ENCODE results near the gene RTF2. TPM values are rescaled to one million over a fixed set of nuclear protein-coding genes. Genes with fewer than 3 reads are reported as not detected.

Gene RTF2
- polyA plus RNA-seq, 1 donor from 2014 or later, result 127 TPM

DNA sequence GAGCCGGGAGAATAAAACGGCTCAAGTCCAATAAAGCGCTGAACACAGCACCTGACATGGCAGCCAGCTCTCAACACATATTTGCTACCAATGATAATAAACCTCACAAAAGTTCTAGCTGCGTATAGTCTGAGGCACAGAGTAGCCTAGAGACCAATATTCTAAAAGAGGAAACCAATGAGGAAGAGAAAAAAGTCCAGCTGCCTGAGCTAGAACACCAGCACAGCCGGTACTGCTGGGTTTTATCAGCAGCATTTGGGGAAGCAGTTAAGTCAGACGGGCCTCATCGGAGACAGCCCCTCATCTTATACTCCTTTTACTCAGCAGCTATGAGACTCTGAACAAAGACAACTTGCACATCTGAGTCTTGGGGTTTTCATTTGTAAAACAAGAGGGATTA lies 2.4 kb upstream of the RTF2 start:
- Histone ChIP-seq H3K4me2 (ENCODE audit: low read length) (no peak overlapping the region), H3K27ac (ENCODE audit: low read length) (no peak overlapping the region), H3K36me3 (ENCODE audit: insufficient read depth, low read length) (no peaks in the 10 kb centered on the region), H3K9me3 (ENCODE audit: low read length) (no peaks in the 10 kb centered on the region), H3K4me3 (ENCODE audit: low read length) (no peak overlapping the region), H3K27me3 (ENCODE audit: insufficient read depth, low read depth, low read length) (no peaks in the 10 kb centered on the region), H2AFZ (ENCODE audit: low read depth, low read length) (no peak overlapping the region), H3K9me2 (ENCODE audit: insufficient read depth, low read length) (no peaks in the 10 kb centered on the region), H3K79me2 (replicated peaks; ENCODE audit: insufficient read depth, low read length) (peaks cover 24% of the 10 kb centered on the region), H3K9ac (ENCODE audit: low read length) (no peak overlapping the region), H3F3A (ENCODE audit: insufficient read depth, low read length, poor library complexity, severe bottlenecking) (no peaks in the 10 kb centered on the region), H4K20me1 (ENCODE audit: insufficient read depth) (no peaks in the 10 kb centered on the region)
- no peak for TF ChIP-seq RAD21 (conservative IDR thresholded peaks at IDR 0.05)
- no peak for TF ChIP-seq EP300 (conservative IDR thresholded peaks at IDR 0.05; ENCODE audit: poor library complexity, severe bottlenecking)
- TF ChIP-seq MXI1 (conservative IDR thresholded peaks at IDR 0.05; ENCODE audit: poor library complexity, severe bottlenecking), result no peak
- TF ChIP-seq REST (IDR thresholded peaks at IDR 0.05; ENCODE audit: borderline replicate concordance), result no peak
- no peak for TF ChIP-seq POLR2AphosphoS5 (IDR thresholded peaks at IDR 0.05)
- TF ChIP-seq, protein P1, sequence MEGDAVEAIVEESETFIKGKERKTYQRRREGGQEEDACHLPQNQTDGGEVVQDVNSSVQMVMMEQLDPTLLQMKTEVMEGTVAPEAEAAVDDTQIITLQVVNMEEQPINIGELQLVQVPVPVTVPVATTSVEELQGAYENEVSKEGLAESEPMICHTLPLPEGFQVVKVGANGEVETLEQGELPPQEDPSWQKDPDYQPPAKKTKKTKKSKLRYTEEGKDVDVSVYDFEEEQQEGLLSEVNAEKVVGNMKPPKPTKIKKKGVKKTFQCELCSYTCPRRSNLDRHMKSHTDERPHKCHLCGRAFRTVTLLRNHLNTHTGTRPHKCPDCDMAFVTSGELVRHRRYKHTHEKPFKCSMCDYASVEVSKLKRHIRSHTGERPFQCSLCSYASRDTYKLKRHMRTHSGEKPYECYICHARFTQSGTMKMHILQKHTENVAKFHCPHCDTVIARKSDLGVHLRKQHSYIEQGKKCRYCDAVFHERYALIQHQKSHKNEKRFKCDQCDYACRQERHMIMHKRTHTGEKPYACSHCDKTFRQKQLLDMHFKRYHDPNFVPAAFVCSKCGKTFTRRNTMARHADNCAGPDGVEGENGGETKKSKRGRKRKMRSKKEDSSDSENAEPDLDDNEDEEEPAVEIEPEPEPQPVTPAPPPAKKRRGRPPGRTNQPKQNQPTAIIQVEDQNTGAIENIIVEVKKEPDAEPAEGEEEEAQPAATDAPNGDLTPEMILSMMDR (IDR thresholded peaks at IDR 0.05; ENCODE audit: poor library complexity, severe bottlenecking), result no peak
- no peak for TF ChIP-seq SMC3 (conservative IDR thresholded peaks at IDR 0.05; ENCODE audit: poor library complexity)
- TF ChIP-seq EZH2 (IDR thresholded peaks at IDR 0.05; ENCODE audit: borderline replicate concordance, insufficient read depth, low read length, poor library complexity, severe bottlenecking), result no peak
- no peak for TF ChIP-seq TAF1 (IDR thresholded peaks at IDR 0.05; ENCODE audit: low read depth)

DNA sequence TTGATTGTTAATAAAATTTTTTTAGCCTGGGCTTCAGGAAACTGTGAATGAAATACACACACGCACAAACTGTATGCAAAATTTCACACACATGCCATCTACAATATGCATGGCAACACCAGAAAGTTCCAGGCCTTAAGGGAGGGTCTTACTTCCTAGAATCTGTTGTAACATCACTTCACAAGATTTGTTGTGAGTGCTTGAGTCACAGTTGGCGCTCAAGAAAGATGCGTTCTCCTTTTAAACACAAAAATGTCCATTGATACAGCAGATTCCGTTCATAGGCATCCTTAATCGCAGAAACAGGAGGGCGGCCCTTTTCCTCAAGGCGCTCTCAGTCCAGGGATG lies 485 bp upstream of the RTF2 start:
- TF ChIP-seq TAF1 (IDR thresholded peaks at IDR 0.05; ENCODE audit: low read depth) (no peak), POLR2AphosphoS5 (IDR thresholded peaks at IDR 0.05) (no peak), EP300 (conservative IDR thresholded peaks at IDR 0.05; ENCODE audit: poor library complexity, severe bottlenecking) (no peak), MXI1 (conservative IDR thresholded peaks at IDR 0.05; ENCODE audit: poor library complexity, severe bottlenecking) (no peak), SMC3 (conservative IDR thresholded peaks at IDR 0.05; ENCODE audit: poor library complexity) (no peak), REST (IDR thresholded peaks at IDR 0.05; ENCODE audit: borderline replicate concordance) (no peak), RAD21 (conservative IDR thresholded peaks at IDR 0.05) (no peak), EZH2 (IDR thresholded peaks at IDR 0.05; ENCODE audit: borderline replicate concordance, insufficient read depth, low read length, poor library complexity, severe bottlenecking) (no peak)
- TF ChIP-seq, protein P1 (IDR thresholded peaks at IDR 0.05; ENCODE audit: poor library complexity, severe bottlenecking), result no peak
- H3K9ac ChIP-seq (ENCODE audit: low read length), result peak overlapping the region; percentile 84
- no peaks in the 10 kb centered on the region for H3K9me3 ChIP-seq (ENCODE audit: low read length)
- H3K79me2 ChIP-seq (replicated peaks; ENCODE audit: insufficient read depth, low read length), result peaks cover 24% of the 10 kb centered on the region
- no peaks in the 10 kb centered on the region for H3K27me3 ChIP-seq (ENCODE audit: insufficient read depth, low read depth, low read length)
- peak overlapping the region; percentile 52 for H3K4me2 ChIP-seq (ENCODE audit: low read length)
- no peaks in the 10 kb centered on the region for H3F3A ChIP-seq (ENCODE audit: insufficient read depth, low read length, poor library complexity, severe bottlenecking)
- no peaks in the 10 kb centered on the region for H3K36me3 ChIP-seq (ENCODE audit: insufficient read depth, low read length)
- H2AFZ ChIP-seq (ENCODE audit: low read depth, low read length), result peak overlapping the region; percentile 91
- peak overlapping the region; percentile 68 for H3K27ac ChIP-seq (ENCODE audit: low read length)
- no peaks in the 10 kb centered on the region for H4K20me1 ChIP-seq (ENCODE audit: insufficient read depth)
- H3K9me2 ChIP-seq (ENCODE audit: insufficient read depth, low read length), result no peaks in the 10 kb centered on the region
- H3K4me3 ChIP-seq (ENCODE audit: low read length), result peak overlapping the region; percentile 81
